ENCODE data around the gene IL4.

Gene IL4

GRCh38 chr5:132729896-132730295 lies 56.1 kb downstream of the IL4 start:
- no peak overlapping the region for H3K27ac Mint-ChIP-seq
- no peak overlapping the region for H3K4me3 Mint-ChIP-seq
- peaks cover 5% of the 10 kb centered on the region for H3K36me3 Mint-ChIP-seq
- no peaks in the 10 kb centered on the region for H3K4me1 Mint-ChIP-seq
- CTCF ChIA-PET, result interaction anchor here (1.2 to 1.6 kb wide), 2 partner anchors 31 to 344 kb away, joined by 3 to 4 read pairs; no protein-coding TSS in a partner anchor
- H3K9me3 Mint-ChIP-seq, result no peaks in the 10 kb centered on the region
- DNase-seq, result no peak
- H3K27me3 Mint-ChIP-seq, result no peaks in the 10 kb centered on the region
